Measurements from ENCODE around the gene MICU2.

GRCh38 chr13:21504379-21504778 is 99.6 kb downstream of the MICU2 start:
- TF ChIP-seq TAF1 (IDR thresholded peaks at IDR 0.05; ENCODE audit: borderline replicate concordance, insufficient read depth, low read length): no peak
- no peak for TF ChIP-seq SIN3A (IDR thresholded peaks at IDR 0.05; ENCODE audit: borderline replicate concordance, insufficient read depth, low read length)
- no peak for TF ChIP-seq FOXP2 (optimal IDR thresholded peaks at IDR 0.05; ENCODE audit: borderline replicate concordance, extremely low read depth, extremely low read length, insufficient read depth)

All from PFSK-1 (cell line).